ENCODE measurements around the gene RCSD1. TPM values are rescaled to one million over a fixed set of nuclear protein-coding genes. Genes with fewer than 3 reads are reported as not detected.
A peak's percentile ranks its signal among the peaks of the same experiment; 100 is the strongest.

RCSD1 gene
- total and polyA plus RNA-seq, 10 of the 15 experiments (the other 5 are each of a cell fraction or from before 2014, with no cell fraction given): 11.4 to 78.3 (median 71.6) TPM

GRCh38 chr1:167671727-167672511, 41.9 kb downstream of the RCSD1 start:
- H2AFZ ChIP-seq (ENCODE audit: control insufficient read depth, low read depth, low read length): no peak overlapping the region
- no peak for DNase-seq (ENCODE audit: low read depth, low spot score)
- intact Hi-C loops (cut with micrococcal nuclease; ENCODE audit: unreplicated experiment): no loop called here
- H3K4me1 ChIP-seq (ENCODE audit: control insufficient read depth, insufficient read depth, low read length): peaks cover 86% of the 10 kb centered on the region
- no peak overlapping the region for H3K4me3 ChIP-seq
- H3K9ac ChIP-seq (ENCODE audit: control insufficient read depth, insufficient read depth, low read length): no peak overlapping the region
- TF ChIP-seq GABPA (IDR thresholded peaks at IDR 0.05; ENCODE audit: low read depth): no peak
- no peak for TF ChIP-seq CHD1 (IDR thresholded peaks at IDR 0.05; ENCODE audit: low read depth, low read length)
- no peak for TF ChIP-seq ZNF217 (IDR thresholded peaks at IDR 0.05)
- TF ChIP-seq RUNX3 (IDR thresholded peaks at IDR 0.05; ENCODE audit: low read length): peak; percentile 41
- no peak for TF ChIP-seq CREM (IDR thresholded peaks at IDR 0.05; ENCODE audit: low read depth)
- TF ChIP-seq HDAC6 (IDR thresholded peaks at IDR 0.05; ENCODE audit: unreplicated experiment): no peak
- no peak for TF ChIP-seq ZNF207 (IDR thresholded peaks at IDR 0.05; ENCODE audit: borderline replicate concordance)
- CTCF ChIA-PET: interaction anchor here (1.3 to 3.1 kb wide), 2 partner anchors 14 to 34 kb away, joined by 4 to 8 read pairs; no protein-coding TSS in a partner anchor
- H4K20me1 ChIP-seq (ENCODE audit: control insufficient read depth, insufficient read depth): no peaks in the 10 kb centered on the region
- no peaks in the 10 kb centered on the region; the same call in 2 of the 3 replicates for H3K9me3 ChIP-seq (replicated peaks; ENCODE audit: control insufficient read depth, insufficient read depth, low read length)
- in situ Hi-C loops (cut with MboI): no loop called here
- SMC1A ChIA-PET (ENCODE audit: uncharacterized antibody, unreplicated experiment): interaction anchor here (0.8 to 6.1 kb wide), 5 partner anchors 9 to 108 kb away, joined by 3 to 37 read pairs (median 4); no protein-coding TSS in a partner anchor
- no peak overlapping the region for H3K4me2 ChIP-seq (ENCODE audit: control insufficient read depth, insufficient read depth)
- RAD21 ChIA-PET (ENCODE audit: unreplicated experiment): interaction anchor here (5.1 to 8.3 kb wide), 2 partner anchors 41 to 71 kb away, joined by 34 to 100 read pairs; partner anchors contain the start of gene RCSD1
- peaks cover 0 to 3% of the 10 kb centered on the region in 2 experiments; a peak in 1 of 4 replicates for H3K36me3 ChIP-seq (ENCODE audit: control insufficient read depth in 2 of 2, insufficient read depth in 2 of 2, low read length in 1 of 2)
- no peak for ATAC-seq
- FAIRE-seq: no peak
- no TSS peak for BruUV-seq (replicated peaks)
- H3K27ac ChIP-seq (ENCODE audit: control insufficient read depth, insufficient read depth): peak overlapping the region; percentile 29
- peaks cover 37% of the 10 kb centered on the region for H3K79me2 ChIP-seq (ENCODE audit: control insufficient read depth, insufficient read depth, low read length)
- POLR2A ChIA-PET: interaction anchor here (0.5 to 7.2 kb wide), 3 partner anchors 42 to 1598 kb away, joined by 3 to 84 read pairs (median 4); partner anchors contain the start of gene RCSD1
- WGBS (ENCODE audit: insufficient coverage, insufficient replicate concordance, low lambda C conversion rate, missing lambda C conversion rate): 32% methylated on average over 5 of the region's 5 CpGs
- H3K27me3 ChIP-seq (replicated peaks in 1 of 2; ENCODE audit: control insufficient read depth in 2 of 2, insufficient read depth in 2 of 2, low read length in 1 of 2): no peaks in the 10 kb centered on the region

All from GM12878 (cell line).